ENCODE measurements around the gene AGRN.
A peak's percentile ranks its signal among the peaks of the same experiment; 100 is the strongest.

AGRN gene

GRCh38 chr1:1068517-1069055 is 48.7 kb downstream of the AGRN start:
- Histone ChIP-seq H4K20me1 (ENCODE audit: insufficient read depth, low read length) (no peaks in the 10 kb centered on the region), H3K4me2 (ENCODE audit: low read depth, low read length) (peak overlapping the region; percentile 62), H3K9ac (ENCODE audit: low read length) (no peak overlapping the region), H3K4me3 (ENCODE audit: low read length) (peak overlapping the region; percentile 34; the same call in 1 of the 2 replicates), H3F3A (ENCODE audit: insufficient read depth, low read length) (no peaks in the 10 kb centered on the region), H3K4me1 (ENCODE audit: low read length) (peaks cover 4% of the 10 kb centered on the region; the same call in 1 of the 2 replicates), H3K9me3 (replicated peaks; ENCODE audit: insufficient read depth, low read length) (no peaks in the 10 kb centered on the region), H3K79me2 (ENCODE audit: low read length) (no peaks in the 10 kb centered on the region), H2AFZ (ENCODE audit: low read length) (no peak overlapping the region), H3K36me3 (replicated peaks; ENCODE audit: insufficient read depth, low read length) (no peaks in the 10 kb centered on the region), H3K27ac (ENCODE audit: low read length) (no peak overlapping the region), H3K27me3 (replicated peaks; ENCODE audit: insufficient read depth, low read length) (peaks cover 78% of the 10 kb centered on the region), H3K9me2 (replicated peaks; ENCODE audit: insufficient read depth, low read length) (no peaks in the 10 kb centered on the region)
- TF ChIP-seq, protein P1, sequence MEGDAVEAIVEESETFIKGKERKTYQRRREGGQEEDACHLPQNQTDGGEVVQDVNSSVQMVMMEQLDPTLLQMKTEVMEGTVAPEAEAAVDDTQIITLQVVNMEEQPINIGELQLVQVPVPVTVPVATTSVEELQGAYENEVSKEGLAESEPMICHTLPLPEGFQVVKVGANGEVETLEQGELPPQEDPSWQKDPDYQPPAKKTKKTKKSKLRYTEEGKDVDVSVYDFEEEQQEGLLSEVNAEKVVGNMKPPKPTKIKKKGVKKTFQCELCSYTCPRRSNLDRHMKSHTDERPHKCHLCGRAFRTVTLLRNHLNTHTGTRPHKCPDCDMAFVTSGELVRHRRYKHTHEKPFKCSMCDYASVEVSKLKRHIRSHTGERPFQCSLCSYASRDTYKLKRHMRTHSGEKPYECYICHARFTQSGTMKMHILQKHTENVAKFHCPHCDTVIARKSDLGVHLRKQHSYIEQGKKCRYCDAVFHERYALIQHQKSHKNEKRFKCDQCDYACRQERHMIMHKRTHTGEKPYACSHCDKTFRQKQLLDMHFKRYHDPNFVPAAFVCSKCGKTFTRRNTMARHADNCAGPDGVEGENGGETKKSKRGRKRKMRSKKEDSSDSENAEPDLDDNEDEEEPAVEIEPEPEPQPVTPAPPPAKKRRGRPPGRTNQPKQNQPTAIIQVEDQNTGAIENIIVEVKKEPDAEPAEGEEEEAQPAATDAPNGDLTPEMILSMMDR (IDR thresholded peaks at IDR 0.05; ENCODE audit: low read length): no peak
- TF ChIP-seq EZH2phosphoT487 (IDR thresholded peaks at IDR 0.05; ENCODE audit: low read length) (no peak), EZH2 (optimal IDR thresholded peaks at IDR 0.05; ENCODE audit: low read depth, low read length) (no peak)
- peak; percentile 50 for DNase-seq

- no peak overlapping the region for H2AFZ ChIP-seq (ENCODE audit: low read length)
- H3K27ac ChIP-seq (ENCODE audit: low read length): peak overlapping the region; percentile 23; the same call in 1 of the 2 replicates
- peaks cover 80% of the 10 kb centered on the region for H3K27me3 ChIP-seq (replicated peaks; ENCODE audit: insufficient read depth, low read length)
- peak overlapping the region; percentile 45; the same call in 1 of the 2 replicates for H3K4me2 ChIP-seq (ENCODE audit: low read depth, low read length)
- no peaks in the 10 kb centered on the region for H3K79me2 ChIP-seq (ENCODE audit: low read length)
- TF ChIP-seq, protein P1 (IDR thresholded peaks at IDR 0.05; ENCODE audit: low read length): no peak
- no peak for TF ChIP-seq EZH2 (optimal IDR thresholded peaks at IDR 0.05; ENCODE audit: low read depth, low read length)
- no peak for TF ChIP-seq EZH2phosphoT487 (IDR thresholded peaks at IDR 0.05; ENCODE audit: low read length)
- H3K9me2 ChIP-seq (replicated peaks; ENCODE audit: insufficient read depth, low read length): no peaks in the 10 kb centered on the region
- peaks cover 1% of the 10 kb centered on the region; the same call in 1 of the 2 replicates for H3K4me1 ChIP-seq (ENCODE audit: low read length)
- no peaks in the 10 kb centered on the region for H3F3A ChIP-seq (ENCODE audit: insufficient read depth, low read length)
- peak overlapping the region; percentile 53; the same call in 1 of the 2 replicates for H3K4me3 ChIP-seq (ENCODE audit: low read length)
- peak; percentile 58 for DNase-seq
- H3K9me3 ChIP-seq (replicated peaks; ENCODE audit: insufficient read depth, low read length): no peaks in the 10 kb centered on the region
- H4K20me1 ChIP-seq (ENCODE audit: insufficient read depth, low read length): no peaks in the 10 kb centered on the region
- no peak overlapping the region for H3K9ac ChIP-seq (ENCODE audit: low read length)
- H3K36me3 ChIP-seq (replicated peaks; ENCODE audit: insufficient read depth, low read length): no peaks in the 10 kb centered on the region
These were observed 49.3 kb downstream of the AGRN start for GRCh38 chr1:1069056-1069710.

DNA sequence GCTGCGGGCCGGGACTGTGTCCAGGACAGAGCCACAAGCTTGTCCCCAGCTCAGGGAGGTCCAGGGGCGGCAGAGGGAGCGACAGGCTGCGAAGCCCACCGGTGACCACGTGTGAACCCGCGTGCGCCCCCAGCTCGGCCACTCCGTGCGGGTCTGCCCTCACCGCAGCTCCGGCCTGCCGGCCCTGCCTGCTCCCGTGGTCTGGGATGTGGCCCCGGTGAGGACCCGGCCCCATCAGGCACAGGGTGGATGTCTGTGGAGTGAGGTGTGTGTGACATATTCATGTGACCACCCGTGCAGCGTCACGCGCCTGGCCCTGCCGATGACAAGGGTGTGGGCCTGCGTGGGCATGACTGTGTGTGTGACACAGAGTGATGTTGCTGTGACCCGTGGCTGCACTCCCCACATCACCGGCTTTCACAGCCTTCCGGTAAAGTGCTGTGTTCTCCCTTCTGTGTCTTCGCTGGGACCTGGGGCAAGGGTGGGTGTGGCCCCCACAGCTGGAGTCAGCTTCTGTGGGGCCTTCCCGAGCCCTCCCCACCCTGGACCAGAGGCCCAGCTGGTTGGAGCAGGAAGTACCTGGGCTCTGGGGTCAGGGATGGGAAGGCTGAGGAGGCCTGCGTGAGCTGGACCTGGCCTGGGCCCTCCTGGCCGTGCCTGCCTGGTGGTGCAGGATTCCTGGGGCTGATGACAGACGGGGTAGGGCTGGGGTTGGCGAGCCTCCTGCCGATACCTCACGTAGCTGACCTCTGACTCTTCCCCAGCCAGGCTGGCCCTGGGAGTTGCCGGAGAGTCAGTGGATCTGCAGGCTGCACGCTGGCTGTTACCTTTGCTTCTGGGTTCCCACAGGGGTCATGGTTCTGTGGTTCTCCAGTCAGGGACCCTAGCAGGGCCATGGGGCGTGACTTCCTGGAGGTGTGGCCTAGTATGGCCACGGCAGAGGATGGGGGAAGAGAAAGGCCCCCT is 50.1 kb downstream of the AGRN start:
- no peak overlapping the region for H3K9ac ChIP-seq (ENCODE audit: low read length)
- H3K27ac ChIP-seq (ENCODE audit: low read length): no peak overlapping the region
- no peaks in the 10 kb centered on the region for H3K9me2 ChIP-seq (replicated peaks; ENCODE audit: insufficient read depth, low read length)
- H3K79me2 ChIP-seq (ENCODE audit: low read length): no peaks in the 10 kb centered on the region
- H3F3A ChIP-seq (ENCODE audit: insufficient read depth, low read length): no peaks in the 10 kb centered on the region
- peaks cover 85% of the 10 kb centered on the region for H3K27me3 ChIP-seq (replicated peaks; ENCODE audit: insufficient read depth, low read length)
- no peak for DNase-seq
- no peak overlapping the region for H2AFZ ChIP-seq (ENCODE audit: low read length)
- no peaks in the 10 kb centered on the region for H3K4me1 ChIP-seq (ENCODE audit: low read length)
- no peaks in the 10 kb centered on the region for H4K20me1 ChIP-seq (ENCODE audit: insufficient read depth, low read length)
- TF ChIP-seq EZH2 (optimal IDR thresholded peaks at IDR 0.05; ENCODE audit: low read depth, low read length) (no peak), EZH2phosphoT487 (IDR thresholded peaks at IDR 0.05; ENCODE audit: low read length) (no peak)
- TF ChIP-seq, protein P1 (IDR thresholded peaks at IDR 0.05; ENCODE audit: low read length): no peak
- no peak overlapping the region for H3K4me3 ChIP-seq (ENCODE audit: low read length)
- peak overlapping the region; percentile 45; the same call in 1 of the 2 replicates for H3K4me2 ChIP-seq (ENCODE audit: low read depth, low read length)
- H3K9me3 ChIP-seq (replicated peaks; ENCODE audit: insufficient read depth, low read length): no peaks in the 10 kb centered on the region
- H3K36me3 ChIP-seq (replicated peaks; ENCODE audit: insufficient read depth, low read length): no peaks in the 10 kb centered on the region

Data from MM.1S (cell line).